WERI-Rb-1 (cell line): ENCODE results near the gene CCDC14.
A peak's percentile ranks its signal among the peaks of the same experiment; 100 is the strongest.
"Not testable (repeated sequence)": the region's sequence is repeated elsewhere in the genome, so short reads cannot be mapped to it uniquely, and the experiment has no call there.

Experiments
- DNase-seq: peaks from one replicate; pipeline ENCODE4 v3.0.0-alpha.2; 2020
- H3K27ac ChIP-seq: fragments of 250-450 bp; sonication (Bioruptor Pico); 2 replicates; pipeline ENCODE4 v1.5.1; 2020; ENCODE audit warnings: mild to moderate bottlenecking, moderate library complexity
- H3K27me3 ChIP-seq: fragments of 250-450 bp; sonication (Bioruptor Pico); 2 replicates; pipeline ENCODE4 v1.5.1; 2021; ENCODE audit warnings: mild to moderate bottlenecking, low read depth, moderate library complexity; ENCODE audit not compliant: insufficient read depth, severe bottlenecking
- H3K36me3 ChIP-seq: fragments of 250-450 bp; sonication (Bioruptor Pico); 2 replicates; pipeline ENCODE4 v1.5.1; 2020; ENCODE audit warnings: mild to moderate bottlenecking, moderate library complexity
- H3K4me3 ChIP-seq: 2 replicates; pipeline ENCODE4 v1.5.1; 2011; ENCODE audit warnings: low read depth, mild to moderate bottlenecking, control low read depth, low read length
- H3K9me3 ChIP-seq: fragments of 250-450 bp; sonication (Bioruptor Pico); 2 replicates; pipeline ENCODE4 v1.5.1; 2021; ENCODE audit warnings: mild to moderate bottlenecking, moderate library complexity; ENCODE audit not compliant: severe bottlenecking
- CTCF ChIP-seq: IDR thresholded peaks from 2 replicates; pipeline ENCODE4 v1.5.1; 2011; ENCODE audit warnings: low read depth, mild to moderate bottlenecking, control low read depth, inconsistent platforms, low read length

CCDC14 gene

GRCh38 chr3:123960781-123961507, at the start of gene CCDC14:
Gene CCDC14, minus strand, starts transcription at chr3:123961229. Its CDS starts 56 bp downstream, at chr3:123961173.
- peak within 1 kb of the TSS; percentile 80 for H3K4me3 ChIP-seq
- no peak for TF ChIP-seq CTCF
- no peaks in the 10 kb centered on the region for H3K27me3 ChIP-seq
- peaks cover 7% of the 10 kb centered on the region for H3K36me3 ChIP-seq
- peak within 1 kb of the TSS; percentile 89 for H3K27ac ChIP-seq
- DNase-seq = peak; percentile 98
- H3K9me3 ChIP-seq = no peaks in the 10 kb centered on the region

GRCh38 chr3:124008321-124008720, 47.3 kb upstream of the CCDC14 start:
- H3K27me3 ChIP-seq, H3K4me3 ChIP-seq, H3K36me3 ChIP-seq, H3K9me3 ChIP-seq, H3K27ac ChIP-seq, DNase-seq: not testable (repeated sequence)

GRCh38 chr3:124007186-124007585, 46.2 kb upstream of the CCDC14 start:
- no peak for DNase-seq
- no peaks in the 10 kb centered on the region for H3K27me3 ChIP-seq
- H3K27ac ChIP-seq = no peak overlapping the region
- H3K36me3 ChIP-seq = no peaks in the 10 kb centered on the region
- no peak overlapping the region for H3K4me3 ChIP-seq
- TF ChIP-seq CTCF = no peak
- no peaks in the 10 kb centered on the region for H3K9me3 ChIP-seq

- not testable (repeated sequence) for H3K36me3 ChIP-seq, H3K4me3 ChIP-seq, DNase-seq, H3K27me3 ChIP-seq, H3K27ac ChIP-seq, H3K9me3 ChIP-seq
These were observed 41.5 kb upstream of the CCDC14 start for GRCh38 chr3:124002405-124003079.

GRCh38 chr3:124001366-124001765, 40.3 kb upstream of the CCDC14 start:
- DNase-seq, H3K36me3 ChIP-seq, H3K27me3 ChIP-seq, H3K27ac ChIP-seq, H3K9me3 ChIP-seq, H3K4me3 ChIP-seq: not testable (repeated sequence)

- no peaks in the 10 kb centered on the region for H3K27me3 ChIP-seq
- TF ChIP-seq CTCF = no peak
- no peak overlapping the region for H3K27ac ChIP-seq
- H3K4me3 ChIP-seq = no peak overlapping the region
- H3K36me3 ChIP-seq = no peaks in the 10 kb centered on the region
- peaks cover 5% of the 10 kb centered on the region for H3K9me3 ChIP-seq
- DNase-seq = no peak
These were observed 36.5 kb upstream of the CCDC14 start for GRCh38 chr3:123997543-123997942.

GRCh38 chr3:123993818-123994217, 32.8 kb upstream of the CCDC14 start:
- Histone ChIP-seq H3K27me3 (no peaks in the 10 kb centered on the region), H3K36me3 (no peaks in the 10 kb centered on the region), H3K4me3 (no peak overlapping the region), H3K27ac (no peak overlapping the region), H3K9me3 (peaks cover 5% of the 10 kb centered on the region)
- TF ChIP-seq CTCF = no peak
- no peak for DNase-seq

- not testable (repeated sequence) for DNase-seq, H3K36me3 ChIP-seq, H3K9me3 ChIP-seq, H3K27me3 ChIP-seq, H3K27ac ChIP-seq
- H3K4me3 ChIP-seq = peak within 1 kb of the TSS; percentile 17
These were observed 30.9 kb upstream of the CCDC14 start, which contains the start of gene ROPN1 for GRCh38 chr3:123991730-123992588. Gene ROPN1, minus strand, starts transcription at chr3:123992124. Its CDS starts 11,643 bp downstream, at chr3:123980481.
